ENCODE results near the gene PLA1A. TPM values are rescaled to one million over a fixed set of nuclear protein-coding genes. Genes with fewer than 3 reads are reported as not detected.
"Not testable (repeated sequence)": the region's sequence is repeated elsewhere in the genome, so short reads cannot be mapped to it uniquely, and the experiment has no call there.

Gene PLA1A
- total RNA-seq, 5 donors from 2014 or later (not counting 1 experiment from before 2014, with no cell fraction given), result not detected

DNA sequence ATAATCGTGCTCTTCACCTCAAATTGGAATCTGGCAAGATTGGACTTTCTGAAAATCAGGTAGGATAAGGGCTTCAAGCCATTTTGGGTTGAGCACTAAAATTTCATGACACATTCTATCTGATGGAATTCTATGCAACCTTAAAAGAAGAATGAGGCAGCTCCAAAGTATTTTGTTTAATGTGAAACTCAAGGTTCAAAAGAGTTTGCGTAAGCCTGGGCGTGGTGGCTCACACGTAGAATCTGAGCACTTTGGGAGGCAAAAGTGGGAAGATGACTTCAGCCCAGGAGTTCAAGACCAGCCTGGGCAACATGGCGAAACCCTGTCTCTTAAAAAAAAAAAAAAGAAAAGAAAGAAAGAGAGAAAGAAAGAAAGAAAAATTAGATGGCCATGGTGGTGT is 3.6 kb upstream of the PLA1A start:
- POLR2A ChIA-PET, result no interaction called here
- H3K27ac ChIP-seq (ENCODE audit: low read length), result no peak overlapping the region
- DNase-seq, result no peak
- H3K9me3 ChIP-seq, result no peaks in the 10 kb centered on the region
- Mint-ChIP-seq H3K4me1 (peaks cover 0 to 11% (median 5%) of the 10 kb centered on the region in 3 donors), H3K27ac (no peak overlapping the region), H3K36me3 (no peaks in the 10 kb centered on the region), H3K9me3 (no peaks in the 10 kb centered on the region), H3K27me3 (peaks cover 9 to 19% of the 10 kb centered on the region in 2 donors), H3K4me3 (no peak overlapping the region)
- H3K27me3 ChIP-seq (replicated peaks in 1 of 2; ENCODE audit: control insufficient read depth in 2 of 2, extremely low read depth in 1 of 2, insufficient read depth in 2 of 2, low read length in 1 of 2), result no peaks in the 10 kb centered on the region
- ATAC-seq (replicated peaks in 1 of 4), result no peak
- H3K36me3 ChIP-seq (ENCODE audit: control insufficient read depth in 2 of 2, extremely low read depth in 1 of 2, insufficient read depth in 1 of 2, low read length in 1 of 2), result no peaks in the 10 kb centered on the region
- H3K4me3 ChIP-seq (ENCODE audit: control insufficient read depth in 1 of 2, extremely low read depth in 1 of 2, low read length in 1 of 2), result no peak overlapping the region
- 85% methylated on average over 4 of the region's 5 CpGs for WGBS (ENCODE audit: insufficient coverage)
- no peaks in the 10 kb centered on the region for H3K4me1 ChIP-seq (ENCODE audit: control insufficient read depth in 1 of 2, extremely low read depth in 1 of 2, insufficient read depth in 2 of 2, low read length in 2 of 2)
- CTCF ChIA-PET, result no interaction called here

DNA sequence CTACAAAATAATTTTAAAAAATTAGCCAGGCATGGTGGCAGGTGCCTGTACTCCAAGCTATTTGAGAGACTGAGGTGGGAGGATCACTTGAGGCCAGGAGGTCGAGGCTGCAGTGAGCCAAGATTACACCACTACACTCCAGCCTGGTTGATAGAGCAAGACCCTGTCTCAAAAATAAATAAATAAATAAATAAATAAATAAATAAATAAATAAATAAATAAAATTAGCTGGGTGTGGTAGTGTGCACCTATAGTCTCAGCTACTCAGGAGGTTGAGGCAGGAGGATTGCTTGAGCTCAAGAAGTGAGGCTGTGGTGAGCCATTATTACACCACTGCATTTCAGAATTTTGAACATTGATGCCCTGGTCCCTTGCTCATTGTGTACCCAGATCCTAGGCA is 2.8 kb upstream of the PLA1A start:
- H3K4me1 ChIP-seq (ENCODE audit: control insufficient read depth in 1 of 2, extremely low read depth in 1 of 2, insufficient read depth in 2 of 2, low read length in 2 of 2); DNase-seq; CTCF ChIA-PET; H3K36me3 Mint-ChIP-seq; H3K27ac ChIP-seq (ENCODE audit: low read length); H3K27me3 ChIP-seq (replicated peaks in 1 of 2; ENCODE audit: control insufficient read depth in 2 of 2, extremely low read depth in 1 of 2, insufficient read depth in 2 of 2, low read length in 1 of 2); H3K4me3 ChIP-seq (ENCODE audit: control insufficient read depth in 1 of 2, extremely low read depth in 1 of 2, low read length in 1 of 2); H3K36me3 ChIP-seq (ENCODE audit: control insufficient read depth in 2 of 2, extremely low read depth in 1 of 2, insufficient read depth in 1 of 2, low read length in 1 of 2); H3K4me3 Mint-ChIP-seq; H3K9me3 ChIP-seq; H3K27ac Mint-ChIP-seq; POLR2A ChIA-PET; H3K9me3 Mint-ChIP-seq; ATAC-seq (replicated peaks in 1 of 4): not testable (repeated sequence)
- WGBS (ENCODE audit: insufficient coverage), result no CpG with 5 or more reads among the region's 1 CpG
- peaks cover 0 to 11% (median 2%) of the 10 kb centered on the region in 3 donors for H3K4me1 Mint-ChIP-seq
- H3K27me3 Mint-ChIP-seq, result peaks cover 6 to 19% of the 10 kb centered on the region in 2 donors

DNA sequence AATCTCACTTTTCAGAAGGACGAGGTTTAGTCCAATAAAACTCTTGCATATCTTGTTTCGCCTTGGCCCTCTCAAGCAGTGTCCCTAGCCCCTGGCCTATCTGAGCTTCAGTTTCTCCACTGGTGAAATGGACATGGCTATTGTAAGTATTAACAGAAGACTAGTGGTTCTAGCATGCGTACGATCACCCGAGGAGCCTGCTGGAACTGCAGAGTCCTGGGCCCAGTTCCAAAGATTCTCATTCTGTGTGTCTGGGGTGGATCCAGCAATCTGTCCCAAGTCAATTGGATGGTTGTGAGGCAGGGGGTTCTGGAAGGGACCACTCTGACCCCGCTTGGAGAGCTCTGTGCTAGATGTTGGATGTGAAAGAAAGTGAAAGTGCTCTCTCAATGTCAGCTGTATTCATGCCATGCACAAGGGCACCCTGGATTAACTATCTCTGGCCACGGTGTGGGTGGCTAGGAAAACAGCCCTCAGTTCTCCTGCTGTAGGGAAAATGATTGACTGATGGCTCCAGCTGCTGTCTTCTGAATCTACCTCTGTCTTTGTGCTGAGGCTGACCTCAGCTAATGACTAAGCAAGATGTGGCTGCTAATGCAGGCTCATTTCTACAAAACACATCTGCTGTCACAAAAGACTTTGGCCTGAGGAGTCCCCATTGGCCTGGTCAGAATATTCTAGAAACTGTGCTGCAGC is 1.9 kb upstream of the PLA1A start:
- no peak for DNase-seq
- ATAC-seq (replicated peaks in 1 of 4), result no peak
- peaks cover 2 to 14% of the 10 kb centered on the region in 2 donors for H3K27me3 Mint-ChIP-seq

DNA sequence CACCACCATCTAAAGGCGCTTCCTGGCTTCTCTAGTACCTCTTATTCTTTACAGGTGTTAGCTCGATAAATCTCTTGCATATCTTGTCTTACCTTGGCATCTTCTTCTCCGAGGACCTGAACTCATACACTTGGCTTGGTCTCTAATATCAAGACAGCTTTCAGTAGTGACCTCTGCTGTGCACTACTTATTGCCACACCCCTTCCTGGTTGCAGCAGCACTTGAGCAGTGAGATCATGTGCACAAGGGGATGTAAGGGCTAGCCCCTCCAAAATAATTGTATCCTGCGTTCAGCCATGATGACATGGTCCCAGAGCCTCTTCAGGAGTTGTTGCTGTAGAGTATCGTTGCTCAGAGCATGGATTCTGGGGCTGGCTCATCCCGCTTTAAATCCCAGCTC is 1.3 kb upstream of the PLA1A start:
- ChIA-PET POLR2A (no interaction called here), CTCF (no interaction called here)
- Mint-ChIP-seq H3K27ac (no peak overlapping the region), H3K27me3 (peaks cover 2 to 14% of the 10 kb centered on the region in 2 donors), H3K4me1 (peaks cover 0 to 11% (median 5%) of the 10 kb centered on the region in 3 donors), H3K36me3 (no peaks in the 10 kb centered on the region), H3K4me3 (no peak overlapping the region), H3K9me3 (no peaks in the 10 kb centered on the region)
- WGBS (ENCODE audit: insufficient coverage), result 89% methylated on average over 5 of the region's 6 CpGs
- Histone ChIP-seq H3K9me3 (no peaks in the 10 kb centered on the region), H3K4me3 (ENCODE audit: control insufficient read depth in 1 of 2, extremely low read depth in 1 of 2, low read length in 1 of 2) (no peak overlapping the region), H3K27me3 (replicated peaks in 1 of 2; ENCODE audit: control insufficient read depth in 2 of 2, extremely low read depth in 1 of 2, insufficient read depth in 2 of 2, low read length in 1 of 2) (no peaks in the 10 kb centered on the region), H3K4me1 (ENCODE audit: control insufficient read depth in 1 of 2, extremely low read depth in 1 of 2, insufficient read depth in 2 of 2, low read length in 2 of 2) (no peaks in the 10 kb centered on the region), H3K27ac (ENCODE audit: low read length) (no peak overlapping the region), H3K36me3 (ENCODE audit: control insufficient read depth in 2 of 2, extremely low read depth in 1 of 2, insufficient read depth in 1 of 2, low read length in 1 of 2) (no peaks in the 10 kb centered on the region)
- ATAC-seq (replicated peaks in 1 of 4) (no peak), DNase-seq (no peak)

More for the DNA sequence above, 1.9 kb upstream of the PLA1A start:
- no peak overlapping the region for H3K27ac ChIP-seq (ENCODE audit: low read length)
- no peaks in the 10 kb centered on the region for H3K9me3 Mint-ChIP-seq
- ChIA-PET POLR2A (no interaction called here), CTCF (no interaction called here)
- no peak overlapping the region for H3K27ac Mint-ChIP-seq
- no peaks in the 10 kb centered on the region for H3K36me3 ChIP-seq (ENCODE audit: control insufficient read depth in 2 of 2, extremely low read depth in 1 of 2, insufficient read depth in 1 of 2, low read length in 1 of 2)
- H3K9me3 ChIP-seq, result no peaks in the 10 kb centered on the region
- no peaks in the 10 kb centered on the region for H3K27me3 ChIP-seq (replicated peaks in 1 of 2; ENCODE audit: control insufficient read depth in 2 of 2, extremely low read depth in 1 of 2, insufficient read depth in 2 of 2, low read length in 1 of 2)
- peaks cover 0 to 11% (median 2%) of the 10 kb centered on the region in 3 donors for H3K4me1 Mint-ChIP-seq
- H3K36me3 Mint-ChIP-seq, result no peaks in the 10 kb centered on the region
- no peak overlapping the region for H3K4me3 ChIP-seq (ENCODE audit: control insufficient read depth in 1 of 2, extremely low read depth in 1 of 2, low read length in 1 of 2)
- WGBS (ENCODE audit: insufficient coverage), result 100% methylated on average over 6 of the region's 7 CpGs
- no peaks in the 10 kb centered on the region for H3K4me1 ChIP-seq (ENCODE audit: control insufficient read depth in 1 of 2, extremely low read depth in 1 of 2, insufficient read depth in 2 of 2, low read length in 2 of 2)
- H3K4me3 Mint-ChIP-seq, result no peak overlapping the region

DNA sequence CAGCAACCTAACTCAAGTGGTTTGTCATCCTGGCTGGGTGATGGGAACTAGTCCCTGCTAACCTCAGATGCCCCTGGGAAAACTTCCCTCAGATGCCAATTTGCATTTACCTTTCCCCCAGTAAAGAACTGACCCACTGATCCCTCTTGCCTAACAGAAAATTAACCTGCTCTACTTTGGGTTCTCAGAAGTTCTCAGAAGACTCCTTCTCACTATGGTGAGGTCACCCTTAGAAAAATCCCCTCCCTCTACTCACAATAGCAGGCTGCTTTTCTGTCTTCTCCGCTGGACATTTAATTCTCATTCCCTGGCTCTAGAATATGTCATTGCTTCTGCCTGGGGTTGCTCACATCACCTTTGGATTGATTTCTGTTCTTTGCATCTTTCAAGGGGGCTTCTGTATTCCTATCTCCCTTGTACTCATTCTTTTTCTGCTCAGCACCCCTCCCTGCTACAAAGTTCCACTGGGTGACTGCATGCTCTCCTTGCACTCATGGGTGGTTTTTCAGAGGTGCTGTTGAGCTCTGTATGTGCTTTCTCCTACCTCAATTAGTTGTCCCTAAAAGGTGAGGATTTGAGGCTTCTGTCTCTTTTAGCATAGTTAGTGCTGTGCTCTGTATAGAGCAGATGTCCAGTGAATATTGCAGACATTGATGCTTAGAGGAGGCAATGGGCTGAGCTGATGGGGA is 869 bp downstream of the PLA1A start:
- Histone ChIP-seq H3K9me3 (no peaks in the 10 kb centered on the region), H3K4me1 (ENCODE audit: control insufficient read depth in 1 of 2, extremely low read depth in 1 of 2, insufficient read depth in 2 of 2, low read length in 2 of 2) (no peaks in the 10 kb centered on the region), H3K27me3 (replicated peaks in 1 of 2; ENCODE audit: control insufficient read depth in 2 of 2, extremely low read depth in 1 of 2, insufficient read depth in 2 of 2, low read length in 1 of 2) (no peaks in the 10 kb centered on the region), H3K4me3 (ENCODE audit: control insufficient read depth in 1 of 2, extremely low read depth in 1 of 2, low read length in 1 of 2) (no peak overlapping the region), H3K36me3 (ENCODE audit: control insufficient read depth in 2 of 2, extremely low read depth in 1 of 2, insufficient read depth in 1 of 2, low read length in 1 of 2) (no peaks in the 10 kb centered on the region), H3K27ac (ENCODE audit: low read length) (no peak overlapping the region)
- no peak for ATAC-seq (replicated peaks in 1 of 4)
- CTCF ChIA-PET, result no interaction called here
- Mint-ChIP-seq H3K36me3 (no peaks in the 10 kb centered on the region), H3K4me1 (peaks cover 0 to 11% (median 5%) of the 10 kb centered on the region in 3 donors), H3K27ac (no peak overlapping the region), H3K27me3 (peaks cover 0 to 5% of the 10 kb centered on the region in 2 donors), H3K4me3 (no peak overlapping the region), H3K9me3 (no peaks in the 10 kb centered on the region)
- whole genome bisulfite sequencing (ENCODE audit: insufficient coverage), result 63% methylated on average over 1 of the region's 1 CpG
- no peak for DNase-seq
- POLR2A ChIA-PET, result no interaction called here

DNA sequence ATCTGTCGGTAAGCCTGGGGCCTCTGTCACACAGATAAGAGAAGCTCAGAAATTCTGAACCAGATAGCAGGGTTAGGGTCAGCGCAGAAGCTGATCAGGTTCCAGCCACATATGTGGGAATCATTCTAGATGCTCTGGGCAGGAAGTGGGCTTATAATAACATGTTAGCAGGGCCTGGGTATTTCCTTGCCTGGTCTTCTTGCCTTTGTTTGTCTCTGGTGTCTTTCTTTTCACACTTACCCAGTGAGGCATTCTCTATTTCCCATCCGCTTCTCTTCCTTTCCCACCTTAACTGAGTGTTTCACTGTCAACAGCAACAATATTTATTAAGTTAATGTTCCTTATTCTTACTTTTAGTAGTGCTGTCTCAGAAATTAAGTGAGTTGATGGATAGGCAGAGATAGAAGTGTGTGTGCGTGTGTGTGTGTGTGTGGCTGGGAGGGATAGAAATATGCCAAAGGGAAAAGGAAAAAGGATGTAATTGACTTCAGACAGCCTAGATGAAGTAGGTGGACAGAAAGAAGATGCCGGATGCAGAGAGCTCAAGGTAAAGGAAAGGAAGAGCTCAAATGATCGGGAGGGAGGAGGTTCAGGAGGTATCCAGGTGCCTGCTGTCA is 2.0 kb downstream of the PLA1A start:
- Mint-ChIP-seq H3K27ac (no peak overlapping the region), H3K4me1 (peaks cover 0 to 11% (median 5%) of the 10 kb centered on the region in 3 donors), H3K36me3 (no peaks in the 10 kb centered on the region), H3K4me3 (no peak overlapping the region), H3K27me3 (no peaks in the 10 kb centered on the region), H3K9me3 (no peaks in the 10 kb centered on the region)
- Histone ChIP-seq H3K4me1 (ENCODE audit: control insufficient read depth in 1 of 2, extremely low read depth in 1 of 2, insufficient read depth in 2 of 2, low read length in 2 of 2) (no peaks in the 10 kb centered on the region), H3K27ac (ENCODE audit: low read length) (no peak overlapping the region), H3K27me3 (replicated peaks in 1 of 2; ENCODE audit: control insufficient read depth in 2 of 2, extremely low read depth in 1 of 2, insufficient read depth in 2 of 2, low read length in 1 of 2) (no peaks in the 10 kb centered on the region), H3K4me3 (ENCODE audit: control insufficient read depth in 1 of 2, extremely low read depth in 1 of 2, low read length in 1 of 2) (no peak overlapping the region), H3K9me3 (no peaks in the 10 kb centered on the region), H3K36me3 (ENCODE audit: control insufficient read depth in 2 of 2, extremely low read depth in 1 of 2, insufficient read depth in 1 of 2, low read length in 1 of 2) (no peaks in the 10 kb centered on the region)
- WGBS (ENCODE audit: insufficient coverage), result 91% methylated on average over 5 of the region's 6 CpGs
- ChIA-PET CTCF (no interaction called here), POLR2A (no interaction called here)
- no peak for ATAC-seq (replicated peaks in 1 of 4)
- DNase-seq, result no peak

Measured in T-cell (primary cell).